Activated naive CD8-positive, alpha-beta T cell (primary cell): Measurements from ENCODE around the gene NTNG1.

Experiments
- H3K27ac Mint-ChIP-seq: one replicate; pipeline ENCODE4 v1.8.0; 2021; ENCODE audit warnings: mixed read lengths
- H3K27me3 Mint-ChIP-seq: one replicate; pipeline ENCODE4 v1.8.0; 2021; ENCODE audit warnings: mixed read lengths
- H3K36me3 Mint-ChIP-seq: one replicate; pipeline ENCODE4 v1.8.0; 2021; ENCODE audit warnings: mixed read lengths
- H3K4me1 Mint-ChIP-seq: one replicate; pipeline ENCODE4 v1.8.0; 2021; ENCODE audit warnings: low read depth, mixed read lengths
- H3K4me3 Mint-ChIP-seq: one replicate; pipeline ENCODE4 v1.8.0; 2021; ENCODE audit warnings: mild to moderate bottlenecking, mixed read lengths
- H3K9me3 Mint-ChIP-seq: one replicate; pipeline ENCODE4 v1.8.0; 2021; ENCODE audit warnings: low read depth, mixed read lengths

The NTNG1 gene

GRCh38 chr1:107464827-107465226 lies 324.0 kb downstream of the NTNG1 start:
- Mint-ChIP-seq H3K27me3 (peaks cover 10% of the 10 kb centered on the region), H3K4me3 (no peak overlapping the region), H3K9me3 (no peaks in the 10 kb centered on the region), H3K4me1 (no peaks in the 10 kb centered on the region), H3K36me3 (no peaks in the 10 kb centered on the region), H3K27ac (no peak overlapping the region)

- Mint-ChIP-seq H3K4me1 (no peaks in the 10 kb centered on the region), H3K27ac (no peak overlapping the region), H3K9me3 (no peaks in the 10 kb centered on the region), H3K27me3 (peaks cover 6% of the 10 kb centered on the region), H3K4me3 (no peak overlapping the region), H3K36me3 (no peaks in the 10 kb centered on the region)
Observed at GRCh38 chr1:107467286-107467685, 326.4 kb downstream of the NTNG1 start.

GRCh38 chr1:107467811-107468210 lies 327.0 kb downstream of the NTNG1 start:
- H3K4me3 Mint-ChIP-seq, result no peak overlapping the region
- no peaks in the 10 kb centered on the region for H3K4me1 Mint-ChIP-seq
- H3K27me3 Mint-ChIP-seq, result peaks cover 8% of the 10 kb centered on the region
- no peaks in the 10 kb centered on the region for H3K36me3 Mint-ChIP-seq
- H3K27ac Mint-ChIP-seq, result no peak overlapping the region
- H3K9me3 Mint-ChIP-seq, result no peaks in the 10 kb centered on the region

- no peak overlapping the region for H3K27ac Mint-ChIP-seq
- peaks cover 2% of the 10 kb centered on the region for H3K4me1 Mint-ChIP-seq
- no peak overlapping the region for H3K4me3 Mint-ChIP-seq
- no peaks in the 10 kb centered on the region for H3K36me3 Mint-ChIP-seq
- peaks cover 9% of the 10 kb centered on the region for H3K27me3 Mint-ChIP-seq
- H3K9me3 Mint-ChIP-seq, result no peaks in the 10 kb centered on the region
Observed at GRCh38 chr1:107473065-107473464, 332.2 kb downstream of the NTNG1 start.

GRCh38 chr1:107474877-107475612 lies 334.2 kb downstream of the NTNG1 start:
- Mint-ChIP-seq H3K4me1 (peaks cover 2% of the 10 kb centered on the region), H3K4me3 (no peak overlapping the region), H3K9me3 (no peaks in the 10 kb centered on the region), H3K27me3 (peaks cover 13% of the 10 kb centered on the region), H3K36me3 (no peaks in the 10 kb centered on the region), H3K27ac (no peak overlapping the region)

GRCh38 chr1:107477233-107477632 lies 336.4 kb downstream of the NTNG1 start:
- Mint-ChIP-seq H3K27ac (no peak overlapping the region), H3K36me3 (no peaks in the 10 kb centered on the region), H3K9me3 (no peaks in the 10 kb centered on the region), H3K4me1 (peaks cover 6% of the 10 kb centered on the region), H3K4me3 (no peak overlapping the region), H3K27me3 (peaks cover 25% of the 10 kb centered on the region)

- H3K4me3 Mint-ChIP-seq, result no peak overlapping the region
- peaks cover 6% of the 10 kb centered on the region for H3K4me1 Mint-ChIP-seq
- no peak overlapping the region for H3K27ac Mint-ChIP-seq
- H3K9me3 Mint-ChIP-seq, result no peaks in the 10 kb centered on the region
- no peaks in the 10 kb centered on the region for H3K36me3 Mint-ChIP-seq
- peaks cover 20% of the 10 kb centered on the region for H3K27me3 Mint-ChIP-seq
Observed at GRCh38 chr1:107479865-107480350, 339.1 kb downstream of the NTNG1 start.

- no peaks in the 10 kb centered on the region for H3K9me3 Mint-ChIP-seq
- H3K27me3 Mint-ChIP-seq, result peaks cover 20% of the 10 kb centered on the region
- H3K4me3 Mint-ChIP-seq, result no peak overlapping the region
- H3K27ac Mint-ChIP-seq, result no peak overlapping the region
- H3K36me3 Mint-ChIP-seq, result no peaks in the 10 kb centered on the region
- H3K4me1 Mint-ChIP-seq, result peaks cover 4% of the 10 kb centered on the region
Observed at GRCh38 chr1:107480548-107481415, 339.9 kb downstream of the NTNG1 start.

GRCh38 chr1:107481756-107482384 lies 341.0 kb downstream of the NTNG1 start:
- Mint-ChIP-seq H3K4me3 (no peak overlapping the region), H3K27me3 (peaks cover 20% of the 10 kb centered on the region), H3K27ac (no peak overlapping the region), H3K4me1 (peaks cover 4% of the 10 kb centered on the region), H3K36me3 (no peaks in the 10 kb centered on the region), H3K9me3 (no peaks in the 10 kb centered on the region)

GRCh38 chr1:107483949-107484348 lies 343.1 kb downstream of the NTNG1 start:
- peaks cover 4% of the 10 kb centered on the region for H3K4me1 Mint-ChIP-seq
- no peaks in the 10 kb centered on the region for H3K36me3 Mint-ChIP-seq
- H3K27ac Mint-ChIP-seq, result no peak overlapping the region
- peaks cover 20% of the 10 kb centered on the region for H3K27me3 Mint-ChIP-seq
- H3K4me3 Mint-ChIP-seq, result no peak overlapping the region
- H3K9me3 Mint-ChIP-seq, result no peaks in the 10 kb centered on the region

GRCh38 chr1:107486349-107486748 lies 345.5 kb downstream of the NTNG1 start:
- Mint-ChIP-seq H3K4me1 (no peaks in the 10 kb centered on the region), H3K36me3 (no peaks in the 10 kb centered on the region), H3K9me3 (no peaks in the 10 kb centered on the region), H3K27ac (no peak overlapping the region), H3K4me3 (no peak overlapping the region), H3K27me3 (peaks cover 3% of the 10 kb centered on the region)

- Mint-ChIP-seq H3K9me3 (no peaks in the 10 kb centered on the region), H3K36me3 (no peaks in the 10 kb centered on the region), H3K27ac (no peak overlapping the region), H3K4me3 (no peak overlapping the region), H3K4me1 (no peaks in the 10 kb centered on the region), H3K27me3 (no peaks in the 10 kb centered on the region)
Observed at GRCh38 chr1:107487506-107487905, 346.7 kb downstream of the NTNG1 start.

- H3K4me3 Mint-ChIP-seq, result no peak overlapping the region
- no peaks in the 10 kb centered on the region for H3K9me3 Mint-ChIP-seq
- no peaks in the 10 kb centered on the region for H3K36me3 Mint-ChIP-seq
- H3K27me3 Mint-ChIP-seq, result peaks cover 3% of the 10 kb centered on the region
- H3K4me1 Mint-ChIP-seq, result no peaks in the 10 kb centered on the region
- H3K27ac Mint-ChIP-seq, result no peak overlapping the region
Observed at GRCh38 chr1:107491582-107491981, 350.7 kb downstream of the NTNG1 start.

GRCh38 chr1:107493111-107493716 lies 352.4 kb downstream of the NTNG1 start:
- no peak overlapping the region for H3K4me3 Mint-ChIP-seq
- H3K27me3 Mint-ChIP-seq, result peaks cover 3% of the 10 kb centered on the region
- no peaks in the 10 kb centered on the region for H3K36me3 Mint-ChIP-seq
- H3K27ac Mint-ChIP-seq, result no peak overlapping the region
- H3K4me1 Mint-ChIP-seq, result no peaks in the 10 kb centered on the region
- no peaks in the 10 kb centered on the region for H3K9me3 Mint-ChIP-seq

- no peaks in the 10 kb centered on the region for H3K4me1 Mint-ChIP-seq
Observed at GRCh38 chr1:107494061-107494460, 353.2 kb downstream of the NTNG1 start.

More at GRCh38 chr1:107494061-107494460, 353.2 kb downstream of the NTNG1 start:
- H3K36me3 Mint-ChIP-seq, result no peaks in the 10 kb centered on the region
- H3K27ac Mint-ChIP-seq, result no peak overlapping the region
- H3K9me3 Mint-ChIP-seq, result no peaks in the 10 kb centered on the region
- peaks cover 3% of the 10 kb centered on the region for H3K27me3 Mint-ChIP-seq
- H3K4me3 Mint-ChIP-seq, result no peak overlapping the region
